A673 (cell line): ENCODE results near the gene P2RY6.

Source experiments
- CTCF ChIP-seq: fragments of 300-800, 200-600 bp; sonication (generic); conservative IDR thresholded peaks from 2 replicates; pipeline ENCODE4 v1.5.1; 2017; ENCODE audit warnings: low read depth, mild to moderate bottlenecking, antibody characterized with exemption, low read length, moderate library complexity, mixed read lengths
- EZH2 ChIP-seq: fragments of 200-600 bp; sonication (generic); IDR thresholded peaks from 2 replicates; pipeline ENCODE4 v1.6.1; 2017; ENCODE audit warnings: borderline replicate concordance, low read depth, mild to moderate bottlenecking, mixed read lengths, antibody characterized with exemption, low read length; ENCODE audit not compliant: poor library complexity, severe bottlenecking

GRCh38 chr11:73285721-73286120 is 13.6 kb downstream of the P2RY6 start:
- no peak for TF ChIP-seq CTCF
- no peak for TF ChIP-seq EZH2
